DOHH2 (cell line): ENCODE data around the gene A2M.

Experiments used
- EZH2phosphoT487 ChIP-seq: fragments of 200-600 bp; sonication (generic); IDR thresholded peaks from 2 replicates; pipeline ENCODE4 v1.6.1; 2017; ENCODE audit warnings: borderline replicate concordance, mild to moderate bottlenecking, antibody characterized with exemption, low read length, moderate library complexity, mixed read lengths
- TF ChIP-seq, protein P1 (sequence below): fragments of 200-600 bp; sonication (generic); IDR thresholded peaks from one replicate; pipeline ENCODE4 v1.5.1; 2014; ENCODE audit warnings: antibody characterized with exemption, mild to moderate bottlenecking, low read depth, low read length; ENCODE audit not compliant: poor library complexity, severe bottlenecking

DNA sequence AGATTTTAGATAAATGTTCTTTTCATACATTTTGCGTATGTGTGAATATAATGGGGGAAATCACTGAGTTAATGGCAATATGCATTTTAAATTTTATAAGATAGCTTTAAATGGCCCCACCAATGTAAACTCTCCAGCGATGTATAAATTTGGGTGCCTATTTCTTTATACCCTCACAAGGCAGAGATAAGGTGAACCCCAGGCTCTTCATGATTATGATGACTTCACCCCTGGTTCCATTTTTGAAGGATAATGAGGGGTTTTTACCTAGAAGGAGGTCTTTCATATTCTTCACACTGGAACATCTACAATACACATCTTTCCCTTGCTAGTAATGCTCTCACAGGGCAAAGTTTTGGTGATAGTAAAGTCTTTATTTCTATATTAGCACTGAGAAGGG, 91.2 kb downstream of the A2M start:
- TF ChIP-seq, protein P1, sequence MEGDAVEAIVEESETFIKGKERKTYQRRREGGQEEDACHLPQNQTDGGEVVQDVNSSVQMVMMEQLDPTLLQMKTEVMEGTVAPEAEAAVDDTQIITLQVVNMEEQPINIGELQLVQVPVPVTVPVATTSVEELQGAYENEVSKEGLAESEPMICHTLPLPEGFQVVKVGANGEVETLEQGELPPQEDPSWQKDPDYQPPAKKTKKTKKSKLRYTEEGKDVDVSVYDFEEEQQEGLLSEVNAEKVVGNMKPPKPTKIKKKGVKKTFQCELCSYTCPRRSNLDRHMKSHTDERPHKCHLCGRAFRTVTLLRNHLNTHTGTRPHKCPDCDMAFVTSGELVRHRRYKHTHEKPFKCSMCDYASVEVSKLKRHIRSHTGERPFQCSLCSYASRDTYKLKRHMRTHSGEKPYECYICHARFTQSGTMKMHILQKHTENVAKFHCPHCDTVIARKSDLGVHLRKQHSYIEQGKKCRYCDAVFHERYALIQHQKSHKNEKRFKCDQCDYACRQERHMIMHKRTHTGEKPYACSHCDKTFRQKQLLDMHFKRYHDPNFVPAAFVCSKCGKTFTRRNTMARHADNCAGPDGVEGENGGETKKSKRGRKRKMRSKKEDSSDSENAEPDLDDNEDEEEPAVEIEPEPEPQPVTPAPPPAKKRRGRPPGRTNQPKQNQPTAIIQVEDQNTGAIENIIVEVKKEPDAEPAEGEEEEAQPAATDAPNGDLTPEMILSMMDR: no peak
- no peak for TF ChIP-seq EZH2phosphoT487
